Stimulated activated CD8-positive, alpha-beta memory T cell treated with anti-CD3 and anti-CD28 coated beads, Interleukin-15, amount 100 ng/mL, for 1 hour (primary cell): ENCODE results near the gene HSD17B13.
"Not testable (repeated sequence)": the region's sequence is repeated elsewhere in the genome, so short reads cannot be mapped to it uniquely, and the experiment has no call there.

Experiments
- DNase-seq: peaks from one replicate; pipeline ENCODE4 v3.0.0-alpha.2; 2020; ENCODE audit warnings: low read depth

HSD17B13 gene, protein sequence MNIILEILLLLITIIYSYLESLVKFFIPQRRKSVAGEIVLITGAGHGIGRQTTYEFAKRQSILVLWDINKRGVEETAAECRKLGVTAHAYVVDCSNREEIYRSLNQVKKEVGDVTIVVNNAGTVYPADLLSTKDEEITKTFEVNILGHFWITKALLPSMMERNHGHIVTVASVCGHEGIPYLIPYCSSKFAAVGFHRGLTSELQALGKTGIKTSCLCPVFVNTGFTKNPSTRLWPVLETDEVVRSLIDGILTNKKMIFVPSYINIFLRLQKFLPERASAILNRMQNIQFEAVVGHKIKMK

GRCh38 chr4:87322754-87323153 lies at the start of gene HSD17B13:
HSD17B13 (minus strand) TSS chr4:87322882; CDS start chr4:87322841, 41 bp downstream.
- no peak for DNase-seq

GRCh38 chr4:87370068-87370467 lies 47.4 kb upstream of the HSD17B13 start:
- DNase-seq: no peak

GRCh38 chr4:87366521-87367162 lies 44.0 kb upstream of the HSD17B13 start:
- DNase-seq: no peak

GRCh38 chr4:87365348-87365747 lies 42.7 kb upstream of the HSD17B13 start:
- no peak for DNase-seq

- no peak for DNase-seq
Measured at GRCh38 chr4:87363552-87363951, 40.9 kb upstream of the HSD17B13 start.

- no peak for DNase-seq
Measured at GRCh38 chr4:87360338-87360935, 37.8 kb upstream of the HSD17B13 start.

GRCh38 chr4:87359258-87359657 lies 36.6 kb upstream of the HSD17B13 start:
- DNase-seq: no peak

DNA sequence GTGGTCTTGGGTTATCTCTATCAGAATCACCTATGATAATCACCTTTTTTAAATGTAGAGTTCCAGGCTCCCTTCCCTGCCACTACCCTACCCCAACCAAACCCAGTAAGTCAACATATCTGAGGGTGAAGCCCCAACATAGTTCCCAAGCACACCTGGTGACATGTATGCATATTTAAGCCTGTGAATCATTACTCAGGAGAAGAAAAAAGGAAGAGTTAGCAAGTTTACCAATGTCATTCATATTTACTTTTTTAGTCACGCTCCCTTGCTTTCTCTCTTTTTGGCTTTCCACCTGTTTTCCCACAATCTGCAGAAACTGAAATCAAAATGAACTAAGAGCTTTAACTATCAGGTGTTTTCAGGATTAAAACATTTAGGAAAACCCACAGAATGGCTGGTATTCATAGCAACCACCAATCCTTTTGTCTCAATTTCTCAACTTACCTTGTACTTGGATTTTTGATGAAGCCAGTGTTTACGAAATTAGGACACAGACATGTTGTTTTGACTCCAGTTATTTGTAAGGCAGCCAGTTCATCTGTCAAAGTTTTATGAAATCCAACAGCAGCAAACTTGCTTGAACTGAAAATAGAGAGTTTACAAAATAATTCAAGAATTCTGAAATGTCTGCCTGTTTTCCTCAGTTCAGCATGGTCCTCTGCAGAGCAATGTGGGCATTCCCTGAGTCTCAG lies 34.3 kb upstream of the HSD17B13 start:
- DNase-seq: no peak

DNA sequence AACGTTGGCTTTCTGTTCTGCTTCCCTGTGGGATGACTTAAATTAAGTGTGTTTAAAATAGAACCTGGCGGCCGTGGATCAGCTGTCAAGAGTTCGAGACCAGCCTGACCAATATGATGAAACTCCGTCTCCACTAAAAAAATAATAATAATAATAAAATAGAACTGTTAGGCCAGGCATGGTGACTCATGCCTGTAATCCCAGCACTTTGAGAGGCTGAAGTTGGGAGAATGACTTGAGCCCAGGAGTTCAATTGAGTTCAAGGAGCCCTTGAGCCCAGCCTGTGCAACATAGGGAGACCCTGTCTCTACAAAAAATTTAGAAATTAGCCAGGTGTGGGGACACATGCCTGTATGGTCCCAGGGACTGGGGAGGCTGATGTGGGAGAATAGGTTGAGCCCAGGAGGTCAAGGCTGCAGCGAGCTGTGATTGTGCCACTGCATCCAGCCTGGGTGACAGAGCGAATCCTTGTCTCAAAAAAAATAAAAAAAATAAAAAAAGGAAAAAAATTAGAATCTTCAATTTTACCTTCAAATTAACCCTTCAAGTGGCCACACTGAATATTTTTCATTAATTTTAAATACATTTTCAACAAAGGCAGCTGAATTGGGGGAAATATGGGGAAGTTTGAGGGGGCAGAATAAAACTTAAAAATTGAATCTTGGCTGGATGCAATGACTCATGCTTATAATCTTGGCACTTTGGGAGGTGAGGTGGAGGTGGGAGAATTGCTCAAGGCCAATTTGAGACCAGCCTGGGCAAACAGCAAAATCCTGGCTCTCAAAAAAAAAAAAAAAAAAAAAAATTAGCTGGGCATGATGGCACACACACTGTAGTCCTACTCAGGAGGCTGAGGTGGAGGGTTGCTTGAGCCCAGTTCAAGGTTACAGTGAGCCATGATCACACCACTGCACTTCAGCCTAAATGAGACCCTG lies 31.8 kb upstream of the HSD17B13 start:
- DNase-seq: no peak

DNA sequence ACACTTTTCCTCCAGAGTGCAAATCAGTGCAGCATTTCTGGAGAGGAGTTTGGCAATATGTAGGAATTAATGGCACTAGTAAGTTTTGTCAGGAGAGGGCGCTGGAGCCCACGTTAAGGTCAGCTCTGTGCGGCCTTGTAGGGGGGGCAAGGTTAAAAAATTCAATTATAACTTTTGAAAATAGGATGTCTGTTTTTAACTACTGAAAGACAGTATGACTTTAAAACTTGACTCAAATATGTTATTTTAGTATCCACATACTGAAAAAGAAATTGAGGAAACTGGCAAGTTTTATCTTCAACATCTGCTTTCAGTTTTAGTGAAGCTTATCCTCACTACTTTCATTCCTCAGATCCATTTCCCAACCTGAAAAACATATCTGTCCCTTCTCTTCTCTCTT lies 30.9 kb upstream of the HSD17B13 start:
- DNase-seq: no peak

GRCh38 chr4:87345139-87345538 lies 22.5 kb upstream of the HSD17B13 start:
- no peak for DNase-seq

DNA sequence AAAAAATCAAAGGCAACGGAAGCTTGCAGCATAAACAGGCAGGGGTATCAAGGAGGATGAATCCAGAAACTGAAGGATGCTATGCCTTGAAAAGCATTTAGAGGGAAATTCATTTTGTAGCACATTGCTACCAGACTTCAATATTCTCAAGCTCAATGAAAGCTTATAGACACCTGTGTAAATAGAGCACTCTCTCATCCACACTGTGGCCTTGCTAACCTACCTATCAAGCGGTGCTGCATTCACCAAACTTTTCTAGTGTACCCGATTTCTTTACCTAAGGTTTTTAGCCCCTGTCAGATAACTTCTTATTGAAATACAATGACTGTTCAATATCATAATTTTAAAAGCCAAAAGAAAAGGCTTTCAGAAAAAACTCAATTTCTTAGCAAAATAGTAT lies 20.2 kb upstream of the HSD17B13 start:
- DNase-seq: no peak

GRCh38 chr4:87341954-87342635 lies 19.4 kb upstream of the HSD17B13 start:
- not testable (repeated sequence) for DNase-seq

DNA sequence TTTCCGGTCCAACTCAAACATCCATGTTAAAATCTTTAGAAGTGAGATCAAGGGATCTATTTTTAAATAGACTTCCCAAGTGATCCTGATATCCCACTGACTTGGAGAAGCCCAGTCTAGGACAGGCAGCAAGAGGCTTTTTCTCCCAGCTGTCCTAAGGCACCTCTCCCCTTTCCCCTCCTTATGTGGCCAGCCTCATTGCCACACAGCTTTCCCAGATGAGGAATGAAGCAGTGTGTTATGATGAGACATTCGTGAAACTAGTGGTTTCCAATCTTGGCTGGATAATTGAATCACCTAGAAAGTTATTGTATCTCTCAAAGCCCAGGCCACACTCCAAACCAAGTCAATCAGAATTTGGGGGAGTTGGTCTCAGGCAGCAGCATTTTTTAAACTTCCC lies 16.8 kb upstream of the HSD17B13 start:
- DNase-seq: no peak

- DNase-seq: no peak
Measured at GRCh38 chr4:87337361-87337760, 14.7 kb upstream of the HSD17B13 start.

- DNase-seq: no peak
Measured at GRCh38 chr4:87333267-87333666, 10.6 kb upstream of the HSD17B13 start.

DNA sequence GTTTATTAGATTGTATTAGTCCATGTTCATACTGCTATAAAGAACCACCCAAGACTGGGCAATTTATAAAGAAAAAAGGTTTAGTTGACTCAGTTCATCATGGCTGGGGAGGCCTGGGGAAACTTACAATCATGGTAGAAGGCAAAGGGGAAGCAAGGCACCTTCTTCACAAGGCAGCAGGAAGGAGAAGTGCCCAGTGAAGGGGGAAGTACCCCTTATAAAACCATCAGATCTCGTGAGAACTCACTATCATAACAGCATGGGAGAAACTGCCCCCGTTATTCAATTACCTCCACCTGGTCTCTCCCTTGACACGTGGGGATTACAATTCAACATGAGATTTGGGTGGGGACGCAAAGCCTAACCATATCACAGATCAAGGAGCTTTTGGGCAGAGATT lies 8.1 kb upstream of the HSD17B13 start:
- DNase-seq: no peak

- DNase-seq: no peak
Measured at GRCh38 chr4:87327136-87327535, 4.5 kb upstream of the HSD17B13 start.

DNA sequence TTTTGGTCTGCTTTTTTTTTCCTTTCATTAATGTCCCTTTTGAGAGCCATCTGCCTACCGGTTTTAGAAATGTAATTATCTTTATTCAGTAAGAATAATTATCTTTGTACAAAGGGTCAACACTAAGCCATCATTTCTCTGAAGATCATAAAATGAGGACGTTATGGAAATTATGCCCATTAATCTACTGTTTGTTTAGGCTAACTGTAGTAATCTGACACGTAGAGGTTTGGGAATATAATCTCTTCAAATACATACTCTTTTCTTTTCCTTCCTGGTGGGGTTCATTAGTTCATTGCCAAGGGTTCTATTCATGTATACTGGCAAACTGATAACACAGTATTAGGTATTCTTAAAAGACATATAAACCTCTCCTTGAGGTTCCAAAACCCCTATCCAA lies 3.8 kb upstream of the HSD17B13 start:
- DNase-seq: no peak

GRCh38 chr4:87321888-87322287 lies 794 bp downstream of the HSD17B13 start:
- DNase-seq: no peak

DNA sequence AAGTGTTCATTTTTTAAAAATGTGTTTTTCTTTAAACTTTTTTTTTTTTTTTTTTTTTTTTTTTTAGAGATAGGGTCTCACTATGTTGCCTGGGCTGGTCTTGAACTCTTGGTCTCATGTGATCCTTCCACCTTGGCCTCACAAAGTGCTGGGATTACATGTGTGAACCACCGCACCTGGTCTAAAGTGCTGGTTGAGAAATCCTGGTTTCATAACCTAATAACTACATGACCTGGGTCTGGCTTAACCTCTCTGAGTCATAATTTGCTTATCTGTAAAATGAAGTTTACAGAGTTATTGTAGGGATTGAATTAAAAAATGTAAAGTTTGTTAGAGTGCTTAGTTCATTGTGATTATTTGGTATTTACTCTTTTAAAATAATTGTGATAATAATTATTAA lies 5.2 kb downstream of the HSD17B13 start:
- DNase-seq: no peak
